Heart right ventricle (tissue), 16 donors: ENCODE results near the gene LPP. TPM values are rescaled to one million over a fixed set of nuclear protein-coding genes. Genes with fewer than 3 reads are reported as not detected.

Experiments used
- ATAC-seq, 8 donors: fragments of 200-7000 bp; cut with Tn5 transposase; one replicate each; pipeline ENCODE4 v1.9.1; 2020; ENCODE audit warnings: mild to moderate bottlenecking in 8 of 8, moderate library complexity in 8 of 8, moderate number of reproducible peaks in 1 of 8
- DNase-seq, 2 donors: peaks; one replicate each; pipeline ENCODE4 v3.0.0-alpha.2; 2020
- H3K27ac ChIP-seq, 10 donors: fragments of 200-600 bp; sonication (generic) in 2 of 10; one replicate each; pipeline versions ENCODE4 v1.5.0 to v1.8.0; 2020 to 2022; ENCODE audit warnings: mild to moderate bottlenecking in 3 of 10
- H3K27me3 ChIP-seq, 7 donors: fragments of 200-600 bp; one replicate each; pipeline ENCODE4 v1.8.0; 2021 to 2022; ENCODE audit warnings: mild to moderate bottlenecking in 2 of 7
- H3K36me3 ChIP-seq, 9 donors: fragments of 200-600 bp; sonication (generic) in 1 of 9; one replicate each; pipeline versions ENCODE4 v1.5.0 to v1.8.0; 2020 to 2022; ENCODE audit warnings: mild to moderate bottlenecking in 2 of 9
- H3K4me1 ChIP-seq, 9 donors: fragments of 200-600 bp; sonication (generic) in 1 of 9; one replicate each; pipeline versions ENCODE4 v1.5.0 to v1.8.0; 2020 to 2022; ENCODE audit warnings: mild to moderate bottlenecking in 4 of 9
- H3K4me3 ChIP-seq, 10 donors: fragments of 200-600 bp; sonication (generic) in 2 of 10; one replicate each; pipeline versions ENCODE4 v1.5.0 to v1.8.0; 2020 to 2022; ENCODE audit warnings: mild to moderate bottlenecking in 7 of 10, moderate library complexity in 2 of 10
- H3K9me3 ChIP-seq, 11 donors: fragments of 200-600 bp in 10 of 11; sonication (generic) in 2 of 11; one replicate each; pipeline versions ENCODE4 v1.5.0 to v1.8.0; 2013 to 2022; ENCODE audit warnings: mild to moderate bottlenecking in 2 of 11, control low read depth in 1 of 11, moderate library complexity in 1 of 11
- WGBS, 2 donors: extraction: QIAGEN DNeasy Blood & Tissue Kit; methylation state at CpG; one replicate each; pipeline ENCODE4 v1.1.7; 2013; ENCODE audit warnings: inconsistent platforms in 1 of 2; 5-methylcytosine and 5-hydroxymethylcytosine counted together
- intact Hi-C, 10 donors: fragments of 100-400 bp; cut with DNase I; formaldehyde crosslinking; loops; one replicate each; pipeline versions ENCODE4 v1.11.1 to v1.14.2; 2022
- polyA plus RNA-seq, 2 donors: library from polyadenylated mRNA; stranded (reverse); fragments of 200-250 nt; gene quantifications; one replicate each; pipeline ENCODE4 v1.2.3, GENCODE V29; 2013
- total RNA-seq, 10 donors: library from RNA; stranded (reverse); fragmentation: NEBNext Ultra II Directional in 3 of 10; extraction: Animal tissue kit (Norgen Biotek cat#: 25700) in 3 of 10; gene quantifications; one replicate each; pipeline versions ENCODE4 v1.2.1 to v1.2.4, GENCODE V29; 2021 to 2023
- TF ChIP-seq, protein P1 (sequence below), 9 donors: fragments of 200-600 bp; sonication (generic) in 2 of 9; IDR thresholded peaks; one replicate each; pipeline versions ENCODE4 v1.5.0 to v1.8.0; 2021 to 2022; ENCODE audit warnings: antibody characterized with exemption in 9 of 9, mild to moderate bottlenecking in 5 of 9, moderate library complexity in 1 of 9
- donor health status: Arrhythmogenic right ventricular cardiomyopathy.
- donor health status: ischemic (EF 13 %, LVEDD 7.1; RV severe dilation, severe dysfunction).
- donor health status: healthy with polysubstance abuse.
- donor health status: DM: no; HTN: yes; CAD: no.
- donor health status: DM: no; HTN: no; CAD: no.
- donor health status: ischemic (EF 25% LVEDD 6.9; RV normal size, moderate dysfunction).
- donor health status: ischemic (EF 25% LVEDD 5.7; RV mildly dilated, moderate dysfunction).
- donor health status: healthy.
- donor health status: DM: yes; HTN: yes; CAD: no.
- donor health status: Ischemic cardiomyopathy.
- donor health status: ischemic (EF 35%, LVEDD 5.7; RV mildly dilated, moderate dysfunction).
- donor health status: nonischemic (EF 11% LVEDD 7.7; RV severe dilation, severe dysfunction).
- donor health status: DM: yes; HTN: yes; CAD: no.
- donor health status: PGD.
- donor health status: ischemic (EF 29% LVEDD 5.4; RV normal size, mild dysfunction).
- donor health status: nonischemic (EF 23%, LVEDD 6.1; RV moderate dilation, normal function).

Gene LPP
- total and polyA plus RNA-seq, 12 donors, result 8.5 to 188 (median 140) TPM

DNA sequence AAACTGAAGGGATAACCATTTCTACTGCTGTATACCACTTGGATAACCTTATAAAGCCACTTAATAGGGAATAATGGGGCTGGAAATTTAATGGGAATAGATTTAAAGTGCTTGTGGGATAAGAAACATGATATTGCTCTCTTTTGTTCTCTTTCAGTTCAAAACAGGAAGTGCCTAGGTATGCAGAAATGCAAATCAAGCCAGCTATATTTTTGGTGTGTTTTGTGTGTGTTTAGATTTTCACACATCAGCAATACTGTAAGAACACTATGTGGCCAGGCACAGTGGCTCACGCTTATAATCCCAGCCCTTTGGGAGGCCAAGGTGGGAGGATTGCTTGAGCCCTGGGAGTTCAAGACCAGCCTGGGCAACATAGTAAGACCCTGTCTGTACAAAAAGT lies 575.5 kb downstream of the LPP start:
- H3K27ac ChIP-seq, result no peak overlapping the region
- DNase-seq (no peak), ATAC-seq (no peak)
- TF ChIP-seq, protein P1, sequence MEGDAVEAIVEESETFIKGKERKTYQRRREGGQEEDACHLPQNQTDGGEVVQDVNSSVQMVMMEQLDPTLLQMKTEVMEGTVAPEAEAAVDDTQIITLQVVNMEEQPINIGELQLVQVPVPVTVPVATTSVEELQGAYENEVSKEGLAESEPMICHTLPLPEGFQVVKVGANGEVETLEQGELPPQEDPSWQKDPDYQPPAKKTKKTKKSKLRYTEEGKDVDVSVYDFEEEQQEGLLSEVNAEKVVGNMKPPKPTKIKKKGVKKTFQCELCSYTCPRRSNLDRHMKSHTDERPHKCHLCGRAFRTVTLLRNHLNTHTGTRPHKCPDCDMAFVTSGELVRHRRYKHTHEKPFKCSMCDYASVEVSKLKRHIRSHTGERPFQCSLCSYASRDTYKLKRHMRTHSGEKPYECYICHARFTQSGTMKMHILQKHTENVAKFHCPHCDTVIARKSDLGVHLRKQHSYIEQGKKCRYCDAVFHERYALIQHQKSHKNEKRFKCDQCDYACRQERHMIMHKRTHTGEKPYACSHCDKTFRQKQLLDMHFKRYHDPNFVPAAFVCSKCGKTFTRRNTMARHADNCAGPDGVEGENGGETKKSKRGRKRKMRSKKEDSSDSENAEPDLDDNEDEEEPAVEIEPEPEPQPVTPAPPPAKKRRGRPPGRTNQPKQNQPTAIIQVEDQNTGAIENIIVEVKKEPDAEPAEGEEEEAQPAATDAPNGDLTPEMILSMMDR (IDR thresholded peaks at IDR 0.05), result no peak
- no peak overlapping the region for H3K4me3 ChIP-seq
- H3K36me3 ChIP-seq, result no peaks in the 10 kb centered on the region
- intact Hi-C loops, result no loop called here
- no peaks in the 10 kb centered on the region for H3K9me3 ChIP-seq
- no peaks in the 10 kb centered on the region for H3K27me3 ChIP-seq
- peaks cover 0 to 21% (median 6%) of the 10 kb centered on the region in 9 donors for H3K4me1 ChIP-seq
- WGBS, 2 donors, result 97 to 98% methylated on average over 1 of the region's 1 CpG

- Histone ChIP-seq H3K27ac (no peak overlapping the region), H3K27me3 (no peaks in the 10 kb centered on the region), H3K4me1 (peaks cover 0 to 19% (median 8%) of the 10 kb centered on the region in 9 donors), H3K9me3 (no peaks in the 10 kb centered on the region), H3K36me3 (no peaks in the 10 kb centered on the region), H3K4me3 (no peak overlapping the region)
- TF ChIP-seq, protein P1 (IDR thresholded peaks at IDR 0.05), result no peak
- intact Hi-C loops, result no loop called here
- DNase-seq (peak in 1 of 2 donors; percentile 18), ATAC-seq (peak in 3 of 8 donors; percentile 34 to 71 (median 57))
- 41 to 86% methylated on average over 1 of the region's 1 CpG for WGBS, 2 donors
These were observed 580.4 kb downstream of the LPP start for GRCh38 chr3:188734395-188734794.

DNA sequence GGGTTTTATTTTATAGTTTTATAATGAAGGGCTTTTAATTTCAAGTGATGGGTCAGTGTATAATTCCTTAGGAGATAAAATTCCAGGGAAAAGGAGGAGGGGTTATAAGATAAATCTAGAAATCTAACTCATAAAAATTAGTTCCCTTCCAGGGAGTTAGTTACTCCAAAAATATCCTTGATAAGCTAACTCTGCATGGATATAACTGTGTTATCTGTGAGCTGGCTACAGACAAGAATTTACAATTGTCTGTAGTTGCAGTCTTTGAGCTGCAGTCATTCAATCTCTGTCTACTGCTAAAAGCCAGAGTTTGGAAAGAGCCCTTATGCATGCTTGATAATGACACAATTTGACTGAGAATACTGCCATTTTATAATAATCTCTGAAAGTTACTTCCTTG lies 585.6 kb downstream of the LPP start:
- Histone ChIP-seq H3K4me3 (no peak overlapping the region), H3K27me3 (no peaks in the 10 kb centered on the region), H3K27ac (no peak overlapping the region), H3K36me3 (no peaks in the 10 kb centered on the region), H3K4me1 (peaks cover 0 to 31% (median 7%) of the 10 kb centered on the region in 9 donors), H3K9me3 (no peaks in the 10 kb centered on the region)
- TF ChIP-seq, protein P1 (IDR thresholded peaks at IDR 0.05), result no peak
- ATAC-seq (peak in 1 of 8 donors; percentile 58), DNase-seq (no peak)
- intact Hi-C loops, result no loop called here

DNA sequence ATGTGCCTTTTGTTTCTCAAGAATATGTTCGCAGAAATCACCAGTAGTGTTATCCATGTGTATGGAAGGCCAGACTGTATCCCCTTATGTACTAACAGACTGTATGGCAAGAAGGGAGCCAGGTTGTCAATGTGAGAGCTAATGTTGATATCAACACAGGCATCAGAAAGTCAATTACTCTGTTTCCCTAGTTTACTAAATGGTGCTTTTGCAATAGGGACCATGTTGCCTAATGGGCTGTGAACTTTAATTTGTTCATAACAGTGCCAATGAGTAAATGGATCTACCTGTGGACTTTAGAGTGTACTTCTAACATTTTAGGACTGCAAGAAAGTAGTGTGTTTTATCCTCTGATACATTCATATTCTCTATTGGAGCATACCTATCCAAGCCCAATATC lies 586.1 kb downstream of the LPP start:
- DNase-seq (no peak), ATAC-seq (no peak)
- H3K36me3 ChIP-seq, result no peaks in the 10 kb centered on the region
- peaks cover 0 to 26% (median 6%) of the 10 kb centered on the region in 9 donors for H3K4me1 ChIP-seq
- no peaks in the 10 kb centered on the region for H3K27me3 ChIP-seq
- TF ChIP-seq, protein P1 (IDR thresholded peaks at IDR 0.05), result no peak
- H3K4me3 ChIP-seq, result no peak overlapping the region
- 74 to 81% methylated on average over 1 of the region's 1 CpG for WGBS, 2 donors
- no peaks in the 10 kb centered on the region for H3K9me3 ChIP-seq
- intact Hi-C loops, result no loop called here
- no peak overlapping the region for H3K27ac ChIP-seq
